Ascending aorta (tissue), 2 donors: Measurements from ENCODE around the gene SCN5A. TPM values are rescaled to one million over a fixed set of nuclear protein-coding genes. Genes with fewer than 3 reads are reported as not detected.

Experiments used
- DNase-seq, 2 donors: peaks; one replicate each; pipeline ENCODE4 v3.0.0-alpha.2; 2019; ENCODE audit warnings: low spot score in 2 of 2
- H3K27ac ChIP-seq, 2 donors: fragments of 200-600 bp; sonication (generic); one replicate each; pipeline ENCODE4 v1.5.1; 2016 to 2017; ENCODE audit warnings: mild to moderate bottlenecking in 1 of 2
- H3K27me3 ChIP-seq: fragments of 200-600 bp; sonication (generic); one replicate; pipeline ENCODE4 v1.5.1; 2017
- H3K36me3 ChIP-seq, 2 donors: fragments of 200-600 bp; sonication (generic); one replicate each; pipeline ENCODE4 v1.5.1; 2016
- H3K4me1 ChIP-seq, 2 donors: fragments of 200-600 bp; sonication (generic); one replicate each; pipeline ENCODE4 v1.5.1; 2016 to 2017; ENCODE audit warnings: mild to moderate bottlenecking in 1 of 2
- H3K4me3 ChIP-seq, 2 donors: fragments of 200-600 bp; sonication (generic); one replicate each; pipeline ENCODE4 v1.5.1; 2016 to 2017; ENCODE audit warnings: mild to moderate bottlenecking in 1 of 2
- H3K9me3 ChIP-seq, 2 donors: fragments of 200-600 bp; sonication (generic); one replicate each; pipeline ENCODE4 v1.5.1; 2016
- intact Hi-C: fragments of 100-400 bp; cut with DNase I; formaldehyde crosslinking; loops from one replicate; pipeline ENCODE4 v1.15.1; 2023
- total RNA-seq: library from RNA; depleted of rRNA; stranded (reverse); fragments of >200 nt; gene quantifications from one replicate; pipeline ENCODE4 v1.1.0, GENCODE V29; 2016
- TF ChIP-seq, protein P1 (sequence below), 3 experiments: fragments of 200-600 bp in 2 of 3; fragments of 450-650 bp in 1 of 3; sonication (generic) in 2 of 3; IDR thresholded peaks; one replicate each; pipeline ENCODE4 v1.5.1; 2016 to 2019; ENCODE audit warnings: antibody characterized with exemption in 3 of 3, mild to moderate bottlenecking in 1 of 3, moderate library complexity in 1 of 3

SCN5A gene
- total RNA-seq, 1 donor from 2014 or later, result 2.7 TPM

DNA sequence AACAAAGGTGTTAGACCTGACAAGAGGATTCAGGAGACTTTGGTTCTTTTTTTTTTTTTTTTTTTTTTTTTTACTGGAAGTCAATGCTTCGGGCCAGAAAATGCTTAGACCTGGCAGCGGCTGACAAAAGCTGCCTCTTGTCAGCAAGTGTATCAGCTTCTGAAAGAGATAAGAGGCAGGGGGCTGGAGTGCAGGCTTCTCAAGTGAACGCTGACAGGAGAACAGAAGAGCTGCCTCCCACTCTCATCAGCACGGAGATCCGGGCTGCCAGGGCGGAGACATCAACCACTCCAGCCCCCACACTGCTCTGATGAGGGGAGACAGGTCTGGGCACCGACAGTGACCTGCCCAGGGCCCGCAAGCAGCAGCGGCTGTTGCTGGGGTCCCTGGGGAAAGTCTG is 9.4 kb upstream of the SCN5A start:
- no peak overlapping the region for H3K4me3 ChIP-seq
- DNase-seq, result peak in 1 of 2 donors; percentile 44
- no peaks in the 10 kb centered on the region for H3K27me3 ChIP-seq
- intact Hi-C loops, result no loop called here
- TF ChIP-seq, protein P1, sequence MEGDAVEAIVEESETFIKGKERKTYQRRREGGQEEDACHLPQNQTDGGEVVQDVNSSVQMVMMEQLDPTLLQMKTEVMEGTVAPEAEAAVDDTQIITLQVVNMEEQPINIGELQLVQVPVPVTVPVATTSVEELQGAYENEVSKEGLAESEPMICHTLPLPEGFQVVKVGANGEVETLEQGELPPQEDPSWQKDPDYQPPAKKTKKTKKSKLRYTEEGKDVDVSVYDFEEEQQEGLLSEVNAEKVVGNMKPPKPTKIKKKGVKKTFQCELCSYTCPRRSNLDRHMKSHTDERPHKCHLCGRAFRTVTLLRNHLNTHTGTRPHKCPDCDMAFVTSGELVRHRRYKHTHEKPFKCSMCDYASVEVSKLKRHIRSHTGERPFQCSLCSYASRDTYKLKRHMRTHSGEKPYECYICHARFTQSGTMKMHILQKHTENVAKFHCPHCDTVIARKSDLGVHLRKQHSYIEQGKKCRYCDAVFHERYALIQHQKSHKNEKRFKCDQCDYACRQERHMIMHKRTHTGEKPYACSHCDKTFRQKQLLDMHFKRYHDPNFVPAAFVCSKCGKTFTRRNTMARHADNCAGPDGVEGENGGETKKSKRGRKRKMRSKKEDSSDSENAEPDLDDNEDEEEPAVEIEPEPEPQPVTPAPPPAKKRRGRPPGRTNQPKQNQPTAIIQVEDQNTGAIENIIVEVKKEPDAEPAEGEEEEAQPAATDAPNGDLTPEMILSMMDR (IDR thresholded peaks at IDR 0.05), result no peak
- no peaks in the 10 kb centered on the region for H3K4me1 ChIP-seq
- H3K36me3 ChIP-seq, result no peaks in the 10 kb centered on the region
- H3K27ac ChIP-seq, result no peak overlapping the region
- peaks cover 0 to 3% of the 10 kb centered on the region in 2 donors for H3K9me3 ChIP-seq

DNA sequence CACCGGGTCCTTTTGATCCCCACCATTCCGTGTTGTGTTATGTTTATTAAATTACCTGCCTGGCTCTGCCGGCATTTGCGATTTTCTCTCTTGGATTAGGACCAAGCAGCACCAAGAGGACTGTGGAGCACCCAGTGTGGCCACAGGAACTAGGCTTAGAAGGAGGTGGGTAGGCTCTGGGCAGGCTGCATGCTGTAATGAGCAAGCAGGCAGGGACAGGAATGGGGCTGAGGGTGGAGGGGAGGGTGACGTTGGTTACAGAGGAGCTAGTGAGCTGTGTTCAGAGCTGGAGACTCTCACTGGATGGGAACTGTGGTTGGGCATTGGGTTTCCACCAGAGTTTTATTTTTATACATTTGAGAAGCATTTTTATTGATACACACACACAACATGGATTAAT is 7.9 kb upstream of the SCN5A start:
- peak in 1 of 2 donors; percentile 27 for DNase-seq
- intact Hi-C loops, result no loop called here
- TF ChIP-seq, protein P1 (IDR thresholded peaks at IDR 0.05), result no peak
- Histone ChIP-seq H3K36me3 (no peaks in the 10 kb centered on the region), H3K9me3 (no peaks in the 10 kb centered on the region), H3K4me1 (no peaks in the 10 kb centered on the region), H3K4me3 (no peak overlapping the region), H3K27ac (no peak overlapping the region), H3K27me3 (no peaks in the 10 kb centered on the region)

DNA sequence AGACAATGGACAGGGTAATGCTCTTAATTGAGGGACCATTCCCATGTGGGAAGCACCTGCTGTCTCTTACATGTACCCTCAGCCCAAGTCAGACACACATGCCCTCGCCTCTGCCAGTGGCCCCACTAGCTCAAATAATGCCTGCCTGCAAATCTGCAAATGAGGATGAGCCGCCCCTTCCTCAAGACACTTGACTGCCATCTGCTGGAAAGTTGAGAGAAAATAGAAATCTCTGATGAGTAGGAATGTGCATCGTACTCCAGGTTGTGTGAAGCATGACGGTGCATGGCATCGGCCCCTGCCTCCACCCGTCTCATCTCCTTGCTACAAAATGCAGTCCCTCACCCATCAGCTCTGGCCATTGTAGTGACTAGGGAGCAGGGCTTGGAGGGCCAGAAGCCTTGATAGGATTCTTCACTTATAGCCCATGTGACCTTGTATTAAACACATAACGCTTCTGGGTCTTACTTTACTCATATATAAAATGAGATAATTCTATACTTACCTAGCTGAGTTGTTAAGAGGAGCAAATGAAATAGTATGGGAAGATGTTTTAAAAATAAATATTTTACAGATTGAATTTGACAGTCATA is 6.3 kb upstream of the SCN5A start:
- no peaks in the 10 kb centered on the region for H3K9me3 ChIP-seq
- H3K36me3 ChIP-seq, result no peaks in the 10 kb centered on the region
- no peak overlapping the region for H3K4me3 ChIP-seq
- TF ChIP-seq, protein P1 (IDR thresholded peaks at IDR 0.05), result peak in 1 of 3 experiments; percentile 29
- H3K4me1 ChIP-seq, result no peaks in the 10 kb centered on the region
- H3K27ac ChIP-seq, result no peak overlapping the region
- intact Hi-C loops, result no loop called here
- no peaks in the 10 kb centered on the region for H3K27me3 ChIP-seq
- peak in 1 of 2 donors; percentile 54 for DNase-seq

DNA sequence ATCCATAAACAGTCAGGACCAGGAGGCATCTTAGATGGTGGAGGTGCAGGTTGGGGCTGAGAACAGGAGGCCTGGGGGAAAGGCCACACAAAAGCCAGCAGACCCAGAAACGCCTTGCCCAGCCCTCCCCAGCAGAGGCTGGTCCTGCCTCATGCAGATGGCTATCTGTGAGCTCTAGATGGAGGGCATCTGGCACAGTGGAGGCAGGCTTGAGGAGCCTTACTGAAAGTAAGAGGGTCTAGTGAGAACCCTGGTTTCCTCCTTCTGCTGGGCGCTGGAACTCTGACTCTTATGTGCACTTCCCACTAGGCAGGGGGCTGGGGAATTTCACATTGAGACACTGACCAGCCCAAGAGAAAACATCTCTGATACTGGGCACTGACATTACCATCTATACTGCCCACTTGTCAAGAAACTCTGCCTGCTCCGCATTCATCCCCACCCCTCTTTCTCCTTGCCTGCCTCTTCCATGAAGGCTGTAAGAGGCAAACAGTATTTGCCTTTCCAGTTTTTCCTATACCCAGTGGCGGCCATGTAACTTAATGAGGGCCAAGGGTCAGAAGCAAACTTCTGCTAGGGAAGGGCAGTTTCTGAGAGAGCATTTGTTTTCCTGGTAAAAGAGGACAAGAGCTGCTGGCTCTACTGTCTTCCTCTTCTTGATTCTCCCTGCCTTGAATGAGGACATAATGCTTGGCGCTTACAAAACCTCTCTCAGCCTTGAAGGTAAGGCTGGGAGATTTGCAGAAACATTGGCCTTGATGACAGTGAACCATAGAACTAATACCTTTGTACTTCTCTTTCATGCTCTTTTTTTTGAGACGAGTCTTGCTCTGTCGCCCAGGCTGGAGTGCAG is 4.4 kb upstream of the SCN5A start:
- Histone ChIP-seq H3K4me1 (peaks cover 0 to 7% of the 10 kb centered on the region in 2 donors), H3K9me3 (no peaks in the 10 kb centered on the region), H3K27ac (no peak overlapping the region), H3K4me3 (no peak overlapping the region), H3K36me3 (no peaks in the 10 kb centered on the region), H3K27me3 (no peaks in the 10 kb centered on the region)
- peak in 1 of 2 donors; percentile 41 for DNase-seq
- TF ChIP-seq, protein P1 (IDR thresholded peaks at IDR 0.05), result no peak
- intact Hi-C loops, result loop anchor here (5.0 kb wide), 1 partner anchor 188 kb away; no protein-coding TSS in a partner anchor

DNA sequence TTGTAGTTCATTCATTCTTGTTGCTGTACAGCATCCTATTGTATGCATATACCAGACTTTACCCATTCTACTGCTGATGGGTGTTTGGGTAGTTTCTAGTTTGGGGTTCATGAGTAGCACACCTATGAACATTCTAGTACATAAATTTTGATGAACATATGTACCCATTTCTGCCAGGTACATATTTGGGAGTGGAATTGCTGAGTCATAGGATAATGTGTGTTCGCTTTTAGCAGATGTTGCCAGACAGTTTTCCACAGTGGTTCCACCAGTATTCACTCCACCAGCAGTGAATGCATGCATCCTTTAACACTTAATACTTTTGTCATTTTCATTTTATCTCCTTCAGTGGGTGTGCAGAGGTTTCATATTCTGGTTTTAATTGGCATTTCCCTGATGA is 3.4 kb upstream of the SCN5A start:
- Histone ChIP-seq H3K4me3 (no peak overlapping the region), H3K36me3 (no peaks in the 10 kb centered on the region), H3K4me1 (peaks cover 0 to 9% of the 10 kb centered on the region in 2 donors), H3K27me3 (no peaks in the 10 kb centered on the region), H3K27ac (no peak overlapping the region), H3K9me3 (no peaks in the 10 kb centered on the region)
- DNase-seq, result no peak
- TF ChIP-seq, protein P1 (IDR thresholded peaks at IDR 0.05), result no peak
- intact Hi-C loops, result loop anchor here (5.0 kb wide), 1 partner anchor 189 kb away; no protein-coding TSS in a partner anchor
